Measurements from ENCODE around the gene TMEM181. TPM values are rescaled to one million over a fixed set of nuclear protein-coding genes. Genes with fewer than 3 reads are reported as not detected.

TMEM181 gene
- total RNA-seq, 1 donor from 2014 or later, result 31.0 TPM

DNA sequence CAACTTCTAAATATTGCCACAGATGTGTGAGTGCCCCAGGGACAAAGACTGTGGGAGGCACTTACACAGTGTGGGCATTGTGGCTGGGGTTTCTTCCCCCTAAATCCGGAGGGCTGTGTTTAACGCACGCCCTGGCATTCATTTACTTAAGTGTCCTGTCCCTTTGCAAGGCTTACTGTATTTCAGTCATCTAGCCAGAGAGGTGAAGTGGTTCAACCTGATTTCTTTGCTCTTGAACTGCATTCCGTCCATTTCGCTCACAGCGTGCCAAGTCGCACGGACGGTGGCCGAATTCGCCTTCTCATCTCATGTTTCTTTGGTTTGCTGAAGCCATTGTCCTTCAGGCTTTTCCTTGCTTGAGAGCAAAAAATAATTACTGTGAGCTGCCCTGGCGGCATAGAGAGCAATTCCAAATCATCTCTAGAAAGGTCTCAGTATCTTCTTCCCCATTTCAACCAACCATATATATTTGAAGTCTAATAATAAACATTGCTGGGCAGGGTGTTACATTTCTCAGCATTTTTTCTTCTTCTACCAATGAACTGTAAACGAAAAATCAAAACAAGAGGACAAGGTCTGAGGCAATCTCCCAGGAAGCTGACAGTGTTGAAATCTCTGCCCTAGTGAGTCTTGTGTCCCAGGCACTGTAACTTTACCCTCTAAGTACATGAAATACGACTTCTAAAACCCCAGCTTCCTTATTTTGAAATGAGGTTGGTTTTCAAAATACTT lies 106.9 kb downstream of the TMEM181 start:
- Mint-ChIP-seq H3K9me3 (ENCODE audit: unreplicated experiment) (peaks cover 3% of the 10 kb centered on the region), H3K27ac (ENCODE audit: unreplicated experiment) (no peak overlapping the region), H3K36me3 (ENCODE audit: low read depth, unreplicated experiment) (peaks cover 8% of the 10 kb centered on the region), H3K4me3 (ENCODE audit: unreplicated experiment) (no peak overlapping the region), H3K4me1 (ENCODE audit: low read depth, unreplicated experiment) (peaks cover 4% of the 10 kb centered on the region), H3K27me3 (ENCODE audit: low read depth, unreplicated experiment) (peaks cover 45% of the 10 kb centered on the region)
- Histone ChIP-seq H3K36me3 (ENCODE audit: insufficient read depth, low read length) (no peaks in the 10 kb centered on the region), H3K9ac (ENCODE audit: low read length) (no peak overlapping the region), H3K4me3 (ENCODE audit: insufficient read depth, low read depth, low read length) (no peak overlapping the region), H3K27ac (ENCODE audit: low read depth, low read length) (no peak overlapping the region), H4K20me1 (ENCODE audit: insufficient read depth, low read length) (no peaks in the 10 kb centered on the region), H2AFZ (ENCODE audit: low read depth, low read length) (no peak overlapping the region), H3K4me2 (ENCODE audit: low read length) (no peak overlapping the region), H3K4me1 (ENCODE audit: insufficient read depth, low read length) (peaks cover 2% of the 10 kb centered on the region), H3K27me3 (ENCODE audit: insufficient read depth, low read length) (peaks cover 8% of the 10 kb centered on the region), H3K79me2 (ENCODE audit: insufficient read depth, low read length) (no peaks in the 10 kb centered on the region), H3K9me3 (ENCODE audit: insufficient read depth, low read depth, low read length) (no peaks in the 10 kb centered on the region)
- TF ChIP-seq, protein P1, sequence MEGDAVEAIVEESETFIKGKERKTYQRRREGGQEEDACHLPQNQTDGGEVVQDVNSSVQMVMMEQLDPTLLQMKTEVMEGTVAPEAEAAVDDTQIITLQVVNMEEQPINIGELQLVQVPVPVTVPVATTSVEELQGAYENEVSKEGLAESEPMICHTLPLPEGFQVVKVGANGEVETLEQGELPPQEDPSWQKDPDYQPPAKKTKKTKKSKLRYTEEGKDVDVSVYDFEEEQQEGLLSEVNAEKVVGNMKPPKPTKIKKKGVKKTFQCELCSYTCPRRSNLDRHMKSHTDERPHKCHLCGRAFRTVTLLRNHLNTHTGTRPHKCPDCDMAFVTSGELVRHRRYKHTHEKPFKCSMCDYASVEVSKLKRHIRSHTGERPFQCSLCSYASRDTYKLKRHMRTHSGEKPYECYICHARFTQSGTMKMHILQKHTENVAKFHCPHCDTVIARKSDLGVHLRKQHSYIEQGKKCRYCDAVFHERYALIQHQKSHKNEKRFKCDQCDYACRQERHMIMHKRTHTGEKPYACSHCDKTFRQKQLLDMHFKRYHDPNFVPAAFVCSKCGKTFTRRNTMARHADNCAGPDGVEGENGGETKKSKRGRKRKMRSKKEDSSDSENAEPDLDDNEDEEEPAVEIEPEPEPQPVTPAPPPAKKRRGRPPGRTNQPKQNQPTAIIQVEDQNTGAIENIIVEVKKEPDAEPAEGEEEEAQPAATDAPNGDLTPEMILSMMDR (IDR thresholded peaks at IDR 0.05; ENCODE audit: insufficient read depth, low read depth, low read length), result no peak
- TF ChIP-seq EZH2 (IDR thresholded peaks at IDR 0.05; ENCODE audit: insufficient read depth, low read length), result no peak
- FAIRE-seq (no peak), DNase-seq (ENCODE audit: low read depth) (peak; percentile 20)

GRCh38 chr6:158667360-158667981 lies 107.6 kb downstream of the TMEM181 start:
- Histone ChIP-seq H3K27ac (ENCODE audit: low read depth, low read length) (no peak overlapping the region), H3K4me3 (ENCODE audit: insufficient read depth, low read depth, low read length) (no peak overlapping the region), H3K79me2 (ENCODE audit: insufficient read depth, low read length) (no peaks in the 10 kb centered on the region), H3K9ac (ENCODE audit: low read length) (no peak overlapping the region), H4K20me1 (ENCODE audit: insufficient read depth, low read length) (no peaks in the 10 kb centered on the region), H3K4me2 (ENCODE audit: low read length) (no peak overlapping the region), H3K4me1 (ENCODE audit: insufficient read depth, low read length) (peaks cover 2% of the 10 kb centered on the region), H3K27me3 (ENCODE audit: insufficient read depth, low read length) (peaks cover 8% of the 10 kb centered on the region), H3K9me3 (ENCODE audit: insufficient read depth, low read depth, low read length) (no peaks in the 10 kb centered on the region), H3K36me3 (ENCODE audit: insufficient read depth, low read length) (no peaks in the 10 kb centered on the region), H2AFZ (ENCODE audit: low read depth, low read length) (no peak overlapping the region)
- Mint-ChIP-seq H3K4me3 (ENCODE audit: unreplicated experiment) (no peak overlapping the region), H3K27ac (ENCODE audit: unreplicated experiment) (no peak overlapping the region), H3K27me3 (ENCODE audit: low read depth, unreplicated experiment) (peaks cover 44% of the 10 kb centered on the region), H3K36me3 (ENCODE audit: low read depth, unreplicated experiment) (peaks cover 8% of the 10 kb centered on the region), H3K9me3 (ENCODE audit: unreplicated experiment) (peaks cover 3% of the 10 kb centered on the region), H3K4me1 (ENCODE audit: low read depth, unreplicated experiment) (peaks cover 4% of the 10 kb centered on the region)
- DNase-seq (ENCODE audit: low read depth), result no peak
- TF ChIP-seq, protein P1 (IDR thresholded peaks at IDR 0.05; ENCODE audit: insufficient read depth, low read depth, low read length), result no peak
- no peak for TF ChIP-seq EZH2 (IDR thresholded peaks at IDR 0.05; ENCODE audit: insufficient read depth, low read length)
- no peak for FAIRE-seq

DNA sequence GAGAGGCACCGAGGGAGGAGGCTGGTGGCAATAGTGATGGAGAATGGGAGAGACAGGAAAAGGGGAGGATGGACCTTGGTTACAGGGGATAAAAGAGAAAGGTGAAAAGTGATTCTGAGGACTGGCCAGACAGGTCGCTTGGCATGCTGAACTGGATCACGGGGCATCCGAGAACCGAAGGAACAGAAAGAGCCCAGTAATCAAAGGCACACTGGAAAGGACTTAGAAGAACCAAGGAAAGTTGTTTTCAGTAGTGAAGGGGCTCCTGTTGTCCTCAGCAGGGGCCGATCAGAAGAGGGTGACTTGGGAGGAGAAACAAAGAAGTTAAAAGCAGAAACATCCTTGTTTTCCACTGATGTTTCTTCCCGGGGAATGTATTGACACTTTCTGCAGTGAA lies 108.8 kb downstream of the TMEM181 start:
- Histone ChIP-seq H3K79me2 (ENCODE audit: insufficient read depth, low read length) (no peaks in the 10 kb centered on the region), H3K4me1 (ENCODE audit: insufficient read depth, low read length) (peaks cover 2% of the 10 kb centered on the region), H3K4me2 (ENCODE audit: low read length) (no peak overlapping the region), H3K9me3 (ENCODE audit: insufficient read depth, low read depth, low read length) (no peaks in the 10 kb centered on the region), H3K36me3 (ENCODE audit: insufficient read depth, low read length) (no peaks in the 10 kb centered on the region), H3K27me3 (ENCODE audit: insufficient read depth, low read length) (peaks cover 8% of the 10 kb centered on the region), H2AFZ (ENCODE audit: low read depth, low read length) (no peak overlapping the region), H3K9ac (ENCODE audit: low read length) (no peak overlapping the region), H4K20me1 (ENCODE audit: insufficient read depth, low read length) (no peaks in the 10 kb centered on the region), H3K27ac (ENCODE audit: low read depth, low read length) (no peak overlapping the region), H3K4me3 (ENCODE audit: insufficient read depth, low read depth, low read length) (no peak overlapping the region)
- Mint-ChIP-seq H3K4me1 (ENCODE audit: low read depth, unreplicated experiment) (peaks cover 4% of the 10 kb centered on the region), H3K36me3 (ENCODE audit: low read depth, unreplicated experiment) (peaks cover 4% of the 10 kb centered on the region), H3K27ac (ENCODE audit: unreplicated experiment) (no peak overlapping the region), H3K27me3 (ENCODE audit: low read depth, unreplicated experiment) (peaks cover 35% of the 10 kb centered on the region), H3K9me3 (ENCODE audit: unreplicated experiment) (peaks cover 3% of the 10 kb centered on the region), H3K4me3 (ENCODE audit: unreplicated experiment) (no peak overlapping the region)
- DNase-seq (ENCODE audit: low read depth) (no peak), FAIRE-seq (no peak)
- no peak for TF ChIP-seq EZH2 (IDR thresholded peaks at IDR 0.05; ENCODE audit: insufficient read depth, low read length)
- TF ChIP-seq, protein P1 (IDR thresholded peaks at IDR 0.05; ENCODE audit: insufficient read depth, low read depth, low read length), result no peak
